Natural killer cell (primary cell): Measurements from ENCODE around the gene CES3. TPM values are rescaled to one million over a fixed set of nuclear protein-coding genes. Genes with fewer than 3 reads are reported as not detected.
"Not testable (repeated sequence)": the region's sequence is repeated elsewhere in the genome, so short reads cannot be mapped to it uniquely, and the experiment has no call there.

Experiments used
- ATAC-seq, 3 donors: fragments of 150-1000 bp in 2 of 3; fragments of 200-7000 bp in 1 of 3; cut with Tn5 transposase; 1 replicate in 1 of 3; 2 replicates in 2 of 3; pipeline ENCODE4 v1.10.0; 2021; ENCODE audit warnings: mild to moderate bottlenecking in 2 of 3, moderate library complexity in 2 of 3
- DNase-seq, 2 donors: peaks; one replicate each; pipeline versions ENCODE4 v3.0.0 to v3.0.0-alpha.2; 2013 to 2021; ENCODE audit warnings: mixed read lengths in 1 of 2
- H3K27ac ChIP-seq: one replicate; pipeline ENCODE4 v1.5.1; 2013; ENCODE audit warnings: mild to moderate bottlenecking, low read length
- H3K27me3 ChIP-seq: one replicate; pipeline ENCODE4 v1.6.1; 2013; ENCODE audit warnings: low read length; ENCODE audit not compliant: control insufficient read depth, insufficient read depth
- H3K36me3 ChIP-seq: one replicate; pipeline ENCODE4 v1.6.1; 2013; ENCODE audit warnings: low read length; ENCODE audit not compliant: control insufficient read depth, insufficient read depth
- H3K4me1 ChIP-seq: one replicate; pipeline ENCODE4 v1.6.1; 2013; ENCODE audit warnings: low read length; ENCODE audit not compliant: control insufficient read depth, insufficient read depth
- H3K4me3 ChIP-seq: one replicate; pipeline ENCODE4 v1.5.1; 2013; ENCODE audit warnings: low read length
- H3K9me3 ChIP-seq: one replicate; pipeline ENCODE4 v1.6.1; 2013; ENCODE audit warnings: low read length; ENCODE audit not compliant: control insufficient read depth, insufficient read depth
- H3K27ac Mint-ChIP-seq, 2 donors: one replicate each; pipeline ENCODE4 v1.8.0; 2022; ENCODE audit warnings: mild to moderate bottlenecking in 2 of 2, mixed read lengths in 2 of 2, moderate library complexity in 1 of 2
- H3K27me3 Mint-ChIP-seq, 2 donors: one replicate each; pipeline ENCODE4 v1.8.0; 2022; ENCODE audit warnings: low read depth in 2 of 2, mixed read lengths in 2 of 2
- H3K36me3 Mint-ChIP-seq: one replicate; pipeline ENCODE4 v1.8.0; 2022; ENCODE audit warnings: mixed read lengths
- H3K4me1 Mint-ChIP-seq, 2 donors: one replicate each; pipeline ENCODE4 v1.8.0; 2022; ENCODE audit warnings: mixed read lengths in 2 of 2
- H3K4me3 Mint-ChIP-seq: one replicate; pipeline ENCODE4 v1.8.0; 2022; ENCODE audit warnings: mild to moderate bottlenecking, moderate library complexity, mixed read lengths
- H3K9me3 Mint-ChIP-seq, 2 donors: one replicate each; pipeline ENCODE4 v1.8.0; 2022; ENCODE audit warnings: mixed read lengths in 2 of 2
- WGBS: methylation state at CpG from one replicate; pipeline ENCODE4 v1.1.7; 2013; ENCODE audit warnings: missing lambda C conversion rate; ENCODE audit not compliant: insufficient coverage; 5-methylcytosine and 5-hydroxymethylcytosine counted together
- intact Hi-C: fragments of 100-400 bp; cut with micrococcal nuclease; formaldehyde crosslinking; loops from one replicate; pipeline ENCODE4 v1.14.2; 2022
- total RNA-seq, 4 donors: library from RNA; stranded (reverse); fragments of 120-200 nt in 1 of 4; gene quantifications; one replicate each; pipeline versions ENCODE4 v1.2.3 to v1.2.4, GENCODE V29; 2013 to 2022
- TF ChIP-seq, protein P1 (sequence below): fragments of 200-600 bp; IDR thresholded peaks from one replicate; pipeline ENCODE4 v1.8.0; 2022; ENCODE audit warnings: antibody characterized with exemption

The CES3 gene
- total RNA-seq, 3 donors from 2014 or later (not counting 1 experiment from before 2014, with no cell fraction given), result 0.19 to 0.95 (median 0.27) TPM

GRCh38 chr16:66988197-66988788 is 27.2 kb downstream of the CES3 start, which contains the start of gene CES4A:
CES4A (plus strand) TSS chr16:66988589; CDS start chr16:66988773, 184 bp downstream.
- Mint-ChIP-seq H3K27ac (no peak within 1 kb of the TSS), H3K27me3 (peaks cover 0 to 4% of the 10 kb centered on the region in 2 donors), H3K4me1 (no peaks in the 10 kb centered on the region), H3K4me3 (no peak within 1 kb of the TSS), H3K36me3 (no peaks in the 10 kb centered on the region), H3K9me3 (no peaks in the 10 kb centered on the region)
- no peak for DNase-seq
- Histone ChIP-seq H3K4me1 (peaks cover 11% of the 10 kb centered on the region), H3K27me3 (no peaks in the 10 kb centered on the region), H3K36me3 (no peaks in the 10 kb centered on the region), H3K27ac (no peak within 1 kb of the TSS), H3K4me3 (no peak within 1 kb of the TSS), H3K9me3 (no peaks in the 10 kb centered on the region)
- TF ChIP-seq, protein P1, sequence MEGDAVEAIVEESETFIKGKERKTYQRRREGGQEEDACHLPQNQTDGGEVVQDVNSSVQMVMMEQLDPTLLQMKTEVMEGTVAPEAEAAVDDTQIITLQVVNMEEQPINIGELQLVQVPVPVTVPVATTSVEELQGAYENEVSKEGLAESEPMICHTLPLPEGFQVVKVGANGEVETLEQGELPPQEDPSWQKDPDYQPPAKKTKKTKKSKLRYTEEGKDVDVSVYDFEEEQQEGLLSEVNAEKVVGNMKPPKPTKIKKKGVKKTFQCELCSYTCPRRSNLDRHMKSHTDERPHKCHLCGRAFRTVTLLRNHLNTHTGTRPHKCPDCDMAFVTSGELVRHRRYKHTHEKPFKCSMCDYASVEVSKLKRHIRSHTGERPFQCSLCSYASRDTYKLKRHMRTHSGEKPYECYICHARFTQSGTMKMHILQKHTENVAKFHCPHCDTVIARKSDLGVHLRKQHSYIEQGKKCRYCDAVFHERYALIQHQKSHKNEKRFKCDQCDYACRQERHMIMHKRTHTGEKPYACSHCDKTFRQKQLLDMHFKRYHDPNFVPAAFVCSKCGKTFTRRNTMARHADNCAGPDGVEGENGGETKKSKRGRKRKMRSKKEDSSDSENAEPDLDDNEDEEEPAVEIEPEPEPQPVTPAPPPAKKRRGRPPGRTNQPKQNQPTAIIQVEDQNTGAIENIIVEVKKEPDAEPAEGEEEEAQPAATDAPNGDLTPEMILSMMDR, result no peak
- no peak for ATAC-seq
- intact Hi-C loops, result no loop called here
- WGBS, result 84% methylated on average over 11 of the region's 11 CpGs

DNA sequence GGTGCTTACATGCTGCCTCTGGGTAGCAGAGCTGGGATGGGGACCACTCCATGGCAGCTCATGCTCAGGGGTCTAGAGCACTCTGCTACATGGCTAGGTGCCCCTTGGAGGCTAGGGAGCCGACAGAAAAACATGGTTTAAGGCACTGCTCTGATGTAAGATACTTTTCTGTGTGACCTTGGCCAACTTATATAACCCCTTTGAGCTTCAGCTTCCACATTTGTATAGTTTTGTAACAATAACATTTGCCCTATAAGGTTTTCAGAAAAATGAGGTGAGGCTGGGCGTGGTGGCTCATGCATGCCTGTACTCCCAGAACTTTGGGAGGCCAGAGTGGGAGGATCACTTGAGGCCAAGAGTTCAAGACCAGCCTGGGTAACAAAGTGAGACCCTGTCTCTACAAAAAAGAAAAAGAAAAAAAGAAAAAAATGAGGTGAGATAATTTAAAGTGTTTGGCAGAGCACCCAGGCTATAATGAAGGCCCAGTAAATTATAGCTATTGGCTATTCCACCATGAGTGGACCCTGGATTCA is 30.5 kb downstream of the CES3 start:
- H3K36me3 Mint-ChIP-seq, result no peaks in the 10 kb centered on the region
- no peak for DNase-seq
- no peak overlapping the region for H3K27ac Mint-ChIP-seq
- no peak overlapping the region for H3K4me3 Mint-ChIP-seq
- TF ChIP-seq, protein P1, result no peak
- Histone ChIP-seq H3K4me3 (no peak overlapping the region), H3K9me3 (no peaks in the 10 kb centered on the region), H3K36me3 (no peaks in the 10 kb centered on the region), H3K27me3 (no peaks in the 10 kb centered on the region), H3K27ac (no peak overlapping the region), H3K4me1 (no peaks in the 10 kb centered on the region)
- intact Hi-C loops, result no loop called here
- no peaks in the 10 kb centered on the region for H3K4me1 Mint-ChIP-seq
- WGBS, result 79% methylated on average over 2 of the region's 2 CpGs
- peaks cover 0 to 4% of the 10 kb centered on the region in 2 donors for H3K27me3 Mint-ChIP-seq
- no peak for ATAC-seq
- no peaks in the 10 kb centered on the region for H3K9me3 Mint-ChIP-seq

DNA sequence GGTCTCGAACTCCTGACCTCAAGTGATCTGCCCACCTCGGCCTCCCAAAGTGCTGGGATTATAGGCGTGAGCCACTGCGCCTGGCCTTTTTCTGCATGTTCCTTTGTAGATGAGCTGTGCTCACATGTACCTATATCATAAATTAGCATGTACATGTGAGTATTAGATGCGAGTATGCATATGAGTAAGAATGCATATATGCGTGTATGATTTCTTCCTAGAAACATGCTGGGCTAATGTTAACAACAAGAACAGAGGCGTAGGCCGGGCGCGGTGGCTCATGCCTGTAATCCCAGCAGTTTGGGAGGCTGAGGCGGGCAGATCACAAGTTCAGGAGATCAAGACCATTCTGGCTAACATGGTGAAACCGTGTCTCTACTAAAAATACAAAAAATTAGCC is 32.5 kb downstream of the CES3 start:
- H3K9me3 ChIP-seq, H3K4me1 Mint-ChIP-seq, H3K4me3 ChIP-seq, intact Hi-C loops, H3K4me3 Mint-ChIP-seq, H3K27ac Mint-ChIP-seq, H3K27me3 ChIP-seq, H3K27ac ChIP-seq, H3K9me3 Mint-ChIP-seq, H3K36me3 Mint-ChIP-seq, H3K36me3 ChIP-seq, DNase-seq, H3K4me1 ChIP-seq, ATAC-seq, H3K27me3 Mint-ChIP-seq: not testable (repeated sequence)
- WGBS, result 94% methylated on average over 10 of the region's 12 CpGs

DNA sequence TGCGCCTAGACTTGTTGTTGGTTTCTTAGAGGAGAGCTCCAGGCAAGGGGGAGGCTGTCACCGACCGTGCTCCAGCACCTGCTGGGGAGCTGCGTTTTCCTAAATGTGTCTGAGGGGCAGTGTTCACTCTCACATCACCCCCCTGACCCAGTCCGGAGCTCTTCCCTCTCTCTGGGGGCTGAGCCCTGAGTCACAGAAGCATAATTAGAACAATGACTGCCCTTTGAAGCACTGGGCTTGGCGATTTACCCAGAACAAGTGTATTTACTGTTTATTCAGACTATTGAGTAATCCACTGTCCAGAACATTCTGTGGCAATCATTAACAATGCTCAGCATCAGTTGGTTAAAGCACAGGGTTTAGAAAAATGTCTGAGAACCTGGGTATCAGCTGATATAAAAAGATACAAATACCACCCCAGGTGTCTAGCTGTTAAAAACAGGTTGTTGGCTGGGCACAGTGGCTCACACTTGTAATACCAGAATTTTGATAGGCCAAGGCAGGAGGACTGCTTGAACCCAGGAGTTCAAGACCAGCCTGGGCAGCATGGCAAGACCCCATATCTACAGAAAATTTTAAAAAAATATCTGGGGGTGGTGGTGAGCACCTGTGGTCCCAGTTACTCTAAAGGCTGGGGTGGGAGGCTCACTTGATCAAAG is 35.4 kb downstream of the CES3 start:
- Mint-ChIP-seq H3K4me3 (no peak overlapping the region), H3K27me3 (no peaks in the 10 kb centered on the region), H3K9me3 (no peaks in the 10 kb centered on the region), H3K4me1 (peaks cover 0 to 13% of the 10 kb centered on the region in 2 donors), H3K36me3 (no peaks in the 10 kb centered on the region), H3K27ac (no peak overlapping the region)
- 85% methylated on average over 6 of the region's 6 CpGs for WGBS
- intact Hi-C loops, result no loop called here
- no peak overlapping the region for H3K4me3 ChIP-seq
- no peaks in the 10 kb centered on the region for H3K36me3 ChIP-seq
- H3K9me3 ChIP-seq, result no peaks in the 10 kb centered on the region
- peaks cover 10% of the 10 kb centered on the region for H3K4me1 ChIP-seq
- no peak overlapping the region for H3K27ac ChIP-seq
- DNase-seq (no peak), ATAC-seq (no peak)
- H3K27me3 ChIP-seq, result no peaks in the 10 kb centered on the region
- TF ChIP-seq, protein P1, result no peak
